A673 (cell line): ENCODE data around the gene BTN1A1. TPM values are rescaled to one million over a fixed set of nuclear protein-coding genes. Genes with fewer than 3 reads are reported as not detected.

ENCODE experiments used
- BruUV-seq: library from RNA; stranded (reverse); fragments of 400-500 nt; replicated peaks from 2 replicates; lab custom pipeline; 2021; lab: Mats Ljungman, UMichigan
- CTCF ChIA-PET: fragments of 300-600 bp; sonication (Branson Sonifier 250); formaldehyde crosslinking; loops from one replicate; lab custom pipeline; 2022; ENCODE audit warnings: antibody characterized with exemption; lab: Charles Lee
- POLR2A ChIA-PET: fragments of 300-600 bp; sonication (Branson Sonifier 250); formaldehyde crosslinking; loops from one replicate; lab custom pipeline; 2022; ENCODE audit warnings: antibody characterized with exemption; ENCODE audit not compliant: low non-redundant PET; lab: Charles Lee
- DNase-seq: peaks from one replicate; pipeline ENCODE4 v3.0.0-alpha.2; 2015; ENCODE audit warnings: low spot score
- H3K27ac ChIP-seq: fragments of 200-600 bp; sonication (generic); 2 replicates; pipeline ENCODE4 v1.5.1; 2016; ENCODE audit warnings: mixed run types, low read depth, mild to moderate bottlenecking, mixed read lengths, antibody characterized with exemption, low read length; ENCODE audit not compliant: poor library complexity, severe bottlenecking
- H3K27me3 ChIP-seq: fragments of 200-600 bp; sonication (generic); replicated peaks from 2 replicates; pipeline ENCODE4 v1.6.1; 2017; ENCODE audit warnings: mixed run types, low read depth, mild to moderate bottlenecking, mixed read lengths, antibody characterized with exemption, low read length; ENCODE audit not compliant: insufficient read depth, poor library complexity
- H3K36me3 ChIP-seq: fragments of 200-600 bp; sonication (generic); 2 replicates; pipeline ENCODE4 v1.6.1; 2016; ENCODE audit warnings: mixed run types, mild to moderate bottlenecking, mixed read lengths, antibody characterized with exemption, low read length; ENCODE audit not compliant: insufficient read depth, poor library complexity, severe bottlenecking
- H3K4me1 ChIP-seq: fragments of 200-600 bp; sonication (generic); 2 replicates; pipeline ENCODE4 v1.6.1; 2017; ENCODE audit warnings: mixed run types, mild to moderate bottlenecking, mixed read lengths, antibody characterized with exemption, low read length; ENCODE audit not compliant: insufficient read depth, poor library complexity, severe bottlenecking
- H3K4me3 ChIP-seq: fragments of 200-600 bp; sonication (generic); 2 replicates; pipeline ENCODE4 v1.5.1; 2016; ENCODE audit warnings: low read depth, mixed run types, mild to moderate bottlenecking, mixed read lengths, low read length; ENCODE audit not compliant: poor library complexity, severe bottlenecking
- H3K9me3 ChIP-seq: fragments of 200-600 bp; sonication (generic); 2 replicates; pipeline ENCODE4 v1.6.1; 2016; ENCODE audit warnings: mixed run types, low read depth, mild to moderate bottlenecking, mixed read lengths, antibody characterized with exemption, low read length; ENCODE audit not compliant: poor library complexity, severe bottlenecking
- CTCF ChIP-seq: fragments of 300-800, 200-600 bp; sonication (generic); conservative IDR thresholded peaks from 2 replicates; pipeline ENCODE4 v1.5.1; 2017; ENCODE audit warnings: low read depth, mild to moderate bottlenecking, antibody characterized with exemption, low read length, moderate library complexity, mixed read lengths
- EZH2 ChIP-seq: fragments of 200-600 bp; sonication (generic); IDR thresholded peaks from 2 replicates; pipeline ENCODE4 v1.6.1; 2017; ENCODE audit warnings: borderline replicate concordance, low read depth, mild to moderate bottlenecking, mixed read lengths, antibody characterized with exemption, low read length; ENCODE audit not compliant: poor library complexity, severe bottlenecking
- intact Hi-C: fragments of 100-400 bp; cut with micrococcal nuclease; formaldehyde crosslinking; loops from one replicate; pipeline ENCODE4 v1.10.0; 2022; ENCODE audit not compliant: unreplicated experiment
- total RNA-seq: library from RNA; stranded (reverse); gene quantifications from 2 replicates; pipeline ENCODE4 v1.2.3, GENCODE V29; 2021

BTN1A1 gene
- total RNA-seq, 1 experiment from 2014 or later: not detected

GRCh38 chr6:26552205-26552604 is 52.1 kb downstream of the BTN1A1 start:
- no peak for DNase-seq
- Histone ChIP-seq H3K27ac (no peak overlapping the region), H3K4me1 (no peaks in the 10 kb centered on the region), H3K27me3 (no peaks in the 10 kb centered on the region), H3K9me3 (no peaks in the 10 kb centered on the region), H3K4me3 (no peak overlapping the region), H3K36me3 (no peaks in the 10 kb centered on the region)
- TF ChIP-seq CTCF (no peak), EZH2 (no peak)
- ChIA-PET POLR2A (no interaction called here), CTCF (no interaction called here)
- intact Hi-C loops: loop anchor here (10.0 kb wide), 2 partner anchors 377 to 497 kb away; a partner anchor contains a TSS
- no TSS peak for BruUV-seq

GRCh38 chr6:26552640-26553188 is 52.6 kb downstream of the BTN1A1 start:
- Histone ChIP-seq H3K36me3 (no peaks in the 10 kb centered on the region), H3K4me1 (no peaks in the 10 kb centered on the region), H3K27ac (peak overlapping the region; percentile 31), H3K9me3 (no peaks in the 10 kb centered on the region), H3K27me3 (no peaks in the 10 kb centered on the region), H3K4me3 (peak overlapping the region; percentile 61)
- CTCF ChIA-PET: no interaction called here
- no peak for TF ChIP-seq EZH2
- TF ChIP-seq CTCF: no peak
- POLR2A ChIA-PET: no interaction called here
- no TSS peak for BruUV-seq
- no peak for DNase-seq
- intact Hi-C loops: loop anchor here (1.0 to 10.0 kb wide), 3 partner anchors 15 to 498 kb away; a partner anchor contains a TSS

GRCh38 chr6:26553264-26553634 is 53.1 kb downstream of the BTN1A1 start:
- POLR2A ChIA-PET: no interaction called here
- H3K9me3 ChIP-seq: no peaks in the 10 kb centered on the region
- peak overlapping the region; percentile 61 for H3K4me3 ChIP-seq
- BruUV-seq: no TSS peak
- no peak for TF ChIP-seq CTCF
- TF ChIP-seq EZH2: no peak
- CTCF ChIA-PET: interaction anchor here (1.0 kb wide), 1 partner anchor 42 kb away, joined by 3 read pairs; no protein-coding TSS in a partner anchor
- intact Hi-C loops: loop anchor here (1.0 to 10.0 kb wide), 3 partner anchors 16 to 498 kb away; a partner anchor contains a TSS
- H3K27ac ChIP-seq: peak overlapping the region; percentile 69
- H3K36me3 ChIP-seq: no peaks in the 10 kb centered on the region
- peak; percentile 83 for DNase-seq
- H3K4me1 ChIP-seq: no peaks in the 10 kb centered on the region
- H3K27me3 ChIP-seq: no peaks in the 10 kb centered on the region
